H9 (cell line): ENCODE results near the gene KLHDC8A. TPM values are rescaled to one million over a fixed set of nuclear protein-coding genes. Genes with fewer than 3 reads are reported as not detected.

Experiments used
- DNase-seq: peaks from one replicate; pipeline ENCODE4 v3.0.0-alpha.2; 2017
- H2AFZ ChIP-seq: one replicate; pipeline ENCODE4 v1.6.1; 2013; ENCODE audit warnings: mild to moderate bottlenecking, low read length, control low read depth, moderate library complexity
- H2AK5ac ChIP-seq: 2 replicates; pipeline ENCODE4 v1.6.1; 2013; ENCODE audit warnings: low read length, control low read depth, mixed read lengths; ENCODE audit not compliant: insufficient read length
- H2BK120ac ChIP-seq: one replicate; pipeline ENCODE4 v1.6.1; 2013; ENCODE audit warnings: low read depth, mild to moderate bottlenecking, low read length, control low read depth, inconsistent platforms; ENCODE audit not compliant: poor library complexity, severe bottlenecking
- H2BK12ac ChIP-seq: 2 replicates; pipeline ENCODE4 v1.6.1; 2013; ENCODE audit warnings: low read length, control low read depth, mixed read lengths, low read depth; ENCODE audit not compliant: insufficient read length
- H2BK15ac ChIP-seq: 2 replicates; pipeline ENCODE4 v1.6.1; 2013; ENCODE audit warnings: low read depth, low read length, control low read depth
- H2BK20ac ChIP-seq: one replicate; pipeline ENCODE4 v1.6.1; 2013; ENCODE audit warnings: low read depth, mild to moderate bottlenecking, low read length, control low read depth, inconsistent platforms; ENCODE audit not compliant: poor library complexity, severe bottlenecking
- H2BK5ac ChIP-seq: 2 replicates; pipeline ENCODE4 v1.6.1; 2013; ENCODE audit warnings: low read length, control low read depth, mixed read lengths; ENCODE audit not compliant: insufficient read length
- H3K14ac ChIP-seq: 2 replicates; pipeline ENCODE4 v1.6.1; 2013; ENCODE audit warnings: low read length, control low read depth; ENCODE audit not compliant: insufficient read depth
- H3K18ac ChIP-seq: 2 replicates; pipeline ENCODE4 v1.6.1; 2013; ENCODE audit warnings: low read depth, mild to moderate bottlenecking, mixed read lengths, low read length, control low read depth; ENCODE audit not compliant: insufficient read length
- H3K23ac ChIP-seq: 2 replicates; pipeline ENCODE4 v1.6.1; 2013; ENCODE audit warnings: low read length, control low read depth, mixed read lengths, low read depth; ENCODE audit not compliant: insufficient read length
- H3K23me2 ChIP-seq: 2 replicates; pipeline ENCODE4 v1.6.1; 2013; ENCODE audit warnings: low read depth, mild to moderate bottlenecking, mixed read lengths, low read length, control low read depth; ENCODE audit not compliant: insufficient read length, poor library complexity, severe bottlenecking
- H3K27ac ChIP-seq: 2 replicates; pipeline ENCODE4 v1.5.1; 2013; ENCODE audit warnings: low read length, control low read depth, mixed read lengths, low read depth; ENCODE audit not compliant: insufficient read length
- H3K27me3 ChIP-seq: 2 replicates; pipeline ENCODE4 v1.6.1; 2013; ENCODE audit warnings: low read length, control low read depth, inconsistent platforms; ENCODE audit not compliant: insufficient read depth
- H3K4ac ChIP-seq: 2 replicates; pipeline ENCODE4 v1.6.1; 2013; ENCODE audit warnings: low read depth, mild to moderate bottlenecking, control low read depth, inconsistent platforms, low read length, moderate library complexity
- H3K4me1 ChIP-seq: 2 replicates; pipeline ENCODE4 v1.6.1; 2013; ENCODE audit warnings: low read length, control low read depth, inconsistent platforms; ENCODE audit not compliant: insufficient read depth
- H3K4me2 ChIP-seq: 2 replicates; pipeline ENCODE4 v1.6.1; 2013; ENCODE audit warnings: low read length, control low read depth, mixed read lengths; ENCODE audit not compliant: insufficient read length, insufficient read depth
- H3K56ac ChIP-seq: 2 replicates; pipeline ENCODE4 v1.6.1; 2013; ENCODE audit warnings: low read depth, mild to moderate bottlenecking, mixed read lengths, low read length, control low read depth; ENCODE audit not compliant: insufficient read length
- H3K79me1 ChIP-seq: 2 replicates; pipeline ENCODE4 v1.6.1; 2013; ENCODE audit warnings: low read depth, mild to moderate bottlenecking, moderate library complexity, low read length, control low read depth, inconsistent platforms; ENCODE audit not compliant: insufficient read depth, poor library complexity, severe bottlenecking
- H3K79me2 ChIP-seq: 2 replicates; pipeline ENCODE4 v1.6.1; 2013; ENCODE audit warnings: low read length, control low read depth, inconsistent platforms; ENCODE audit not compliant: insufficient read depth
- H3K9ac ChIP-seq: 2 replicates; pipeline ENCODE4 v1.6.1; 2013; ENCODE audit warnings: low read length, control low read depth, mixed read lengths; ENCODE audit not compliant: insufficient read length; ENCODE audit errors: extremely low read depth
- H3K9me3 ChIP-seq: one replicate; pipeline ENCODE4 v1.6.1; 2013; ENCODE audit warnings: low read depth, low read length, inconsistent platforms; ENCODE audit not compliant: control insufficient read depth
- H3T11ph ChIP-seq: one replicate; pipeline ENCODE4 v1.6.1; 2013; ENCODE audit warnings: mild to moderate bottlenecking, low read length, control low read depth, inconsistent platforms
- H4K20me1 ChIP-seq: one replicate; pipeline ENCODE4 v1.6.1; 2013; ENCODE audit not compliant: control insufficient read depth, insufficient read length, insufficient read depth
- H4K5ac ChIP-seq: 2 replicates; pipeline ENCODE4 v1.6.1; 2013; ENCODE audit warnings: low read depth, mild to moderate bottlenecking, mixed read lengths, low read length, control low read depth; ENCODE audit not compliant: insufficient read length
- H4K8ac ChIP-seq: replicated peaks from 2 replicates; pipeline ENCODE4 v1.6.1; 2013; ENCODE audit warnings: low read length, control low read depth, mixed read lengths, low read depth; ENCODE audit not compliant: insufficient read length
- H4K91ac ChIP-seq: 2 replicates; pipeline ENCODE4 v1.6.1; 2013; ENCODE audit warnings: low read depth, mild to moderate bottlenecking, moderate library complexity, mixed read lengths, low read length, control low read depth; ENCODE audit not compliant: insufficient read length
- H3K27ac Mint-ChIP-seq, 3 experiments: 2 replicates in 2 of 3; 3 replicates in 1 of 3; pipeline ENCODE4 v1.8.0; 2020 to 2021; ENCODE audit warnings: mixed read lengths in 3 of 3, mild to moderate bottlenecking in 1 of 3, moderate library complexity in 1 of 3
- H3K27me3 Mint-ChIP-seq: 2 replicates; pipeline ENCODE4 v1.8.0; 2021; ENCODE audit warnings: low read depth, mild to moderate bottlenecking, moderate library complexity, mixed read lengths
- H3K36me3 Mint-ChIP-seq, 3 experiments: 2 replicates in 2 of 3; 3 replicates in 1 of 3; pipeline ENCODE4 v1.8.0; 2020 to 2021; ENCODE audit warnings: low read depth in 3 of 3, mixed read lengths in 3 of 3; ENCODE audit not compliant: insufficient read depth in 1 of 3
- H3K4me1 Mint-ChIP-seq, 2 experiments: 2 replicates each; pipeline ENCODE4 v1.8.0; 2020; ENCODE audit warnings: mixed read lengths in 2 of 2
- H3K4me3 Mint-ChIP-seq, 2 experiments: 2 replicates in 1 of 2; 3 replicates in 1 of 2; pipeline ENCODE4 v1.8.0; 2020 to 2021; ENCODE audit warnings: mild to moderate bottlenecking in 2 of 2, mixed read lengths in 2 of 2, moderate library complexity in 1 of 2
- H3K9me3 Mint-ChIP-seq, 2 experiments: 2 replicates in 1 of 2; 3 replicates in 1 of 2; pipeline ENCODE4 v1.8.0; 2020; ENCODE audit warnings: mild to moderate bottlenecking in 2 of 2, mixed read lengths in 2 of 2, moderate library complexity in 1 of 2
- CTCF ChIP-seq: fragments of 200-600 bp; sonication (generic); conservative IDR thresholded peaks from 3 replicates; pipeline ENCODE4 v1.8.0; 2021; ENCODE audit warnings: antibody characterized with exemption, mild to moderate bottlenecking
- WGBS: extraction: QIAGEN DNeasy Blood & Tissue Kit; methylation state at CpG from one replicate; pipeline ENCODE4 v1.1.7; 2013; ENCODE audit warnings: missing lambda C conversion rate, low lambda C conversion rate, mixed read lengths; ENCODE audit not compliant: insufficient read length; ENCODE audit errors: extremely low coverage; 5-methylcytosine and 5-hydroxymethylcytosine counted together
- total RNA-seq: library from RNA; stranded (reverse); gene quantifications from 2 replicates; pipeline ENCODE4 v1.2.1, GENCODE V29; 2021

Gene KLHDC8A
- total RNA-seq, 1 experiment from 2014 or later: 0.96 TPM

GRCh38 chr1:205325334-205325884 is 31.3 kb downstream of the KLHDC8A start:
- Histone ChIP-seq H4K20me1 (no peaks in the 10 kb centered on the region), H4K5ac (no peak overlapping the region), H2BK15ac (no peak overlapping the region), H3K14ac (no peak overlapping the region), H3K27me3 (no peaks in the 10 kb centered on the region), H2AFZ (no peak overlapping the region), H3K27ac (no peak overlapping the region), H3T11ph (no peak overlapping the region), H2BK120ac (no peak overlapping the region), H4K91ac (no peak overlapping the region), H3K18ac (peak overlapping the region; percentile 46), H3K9me3 (no peaks in the 10 kb centered on the region), H2BK5ac (no peak overlapping the region), H3K4me1 (peaks cover 3% of the 10 kb centered on the region; the same call in 1 of the 2 replicates), H3K79me2 (peaks cover 7% of the 10 kb centered on the region; the same call in 1 of the 2 replicates), H3K4ac (no peak overlapping the region), H2BK12ac (no peak overlapping the region), H2BK20ac (no peak overlapping the region), H3K56ac (no peak overlapping the region), H3K9ac (no peak overlapping the region), H3K4me2 (no peak overlapping the region), H3K23me2 (peaks cover 6% of the 10 kb centered on the region), H4K8ac (no peak overlapping the region), H2AK5ac (no peak overlapping the region), H3K79me1 (no peaks in the 10 kb centered on the region), H3K23ac (no peak overlapping the region)
- peaks cover 0 to 5% of the 10 kb centered on the region in 2 experiments; a peak in 2 of 5 replicates for H3K9me3 Mint-ChIP-seq
- peak; percentile 91 for TF ChIP-seq CTCF
- peaks cover 23 to 27% of the 10 kb centered on the region in 2 experiments for H3K4me1 Mint-ChIP-seq
- peaks cover 10% of the 10 kb centered on the region for H3K27me3 Mint-ChIP-seq
- no CpG with 5 or more reads among the region's 6 CpGs for WGBS
- H3K4me3 Mint-ChIP-seq: peak overlapping the region in 1 of 2 experiments; percentile 8; a peak in 1 of 5 replicates
- peak; percentile 83 for DNase-seq
- H3K36me3 Mint-ChIP-seq: peaks cover 0 to 7% (median 6%) of the 10 kb centered on the region in 3 experiments; a peak in 6 of 7 replicates
- peak overlapping the region; percentile 73 to 85 (median 74) for H3K27ac Mint-ChIP-seq
